ENCODE results near the gene ALDOB. TPM values are rescaled to one million over a fixed set of nuclear protein-coding genes. Genes with fewer than 3 reads are reported as not detected.

Gene ALDOB
- total and polyA plus RNA-seq, 4 donors, result 527 to 2,132 (median 1,808) TPM

DNA sequence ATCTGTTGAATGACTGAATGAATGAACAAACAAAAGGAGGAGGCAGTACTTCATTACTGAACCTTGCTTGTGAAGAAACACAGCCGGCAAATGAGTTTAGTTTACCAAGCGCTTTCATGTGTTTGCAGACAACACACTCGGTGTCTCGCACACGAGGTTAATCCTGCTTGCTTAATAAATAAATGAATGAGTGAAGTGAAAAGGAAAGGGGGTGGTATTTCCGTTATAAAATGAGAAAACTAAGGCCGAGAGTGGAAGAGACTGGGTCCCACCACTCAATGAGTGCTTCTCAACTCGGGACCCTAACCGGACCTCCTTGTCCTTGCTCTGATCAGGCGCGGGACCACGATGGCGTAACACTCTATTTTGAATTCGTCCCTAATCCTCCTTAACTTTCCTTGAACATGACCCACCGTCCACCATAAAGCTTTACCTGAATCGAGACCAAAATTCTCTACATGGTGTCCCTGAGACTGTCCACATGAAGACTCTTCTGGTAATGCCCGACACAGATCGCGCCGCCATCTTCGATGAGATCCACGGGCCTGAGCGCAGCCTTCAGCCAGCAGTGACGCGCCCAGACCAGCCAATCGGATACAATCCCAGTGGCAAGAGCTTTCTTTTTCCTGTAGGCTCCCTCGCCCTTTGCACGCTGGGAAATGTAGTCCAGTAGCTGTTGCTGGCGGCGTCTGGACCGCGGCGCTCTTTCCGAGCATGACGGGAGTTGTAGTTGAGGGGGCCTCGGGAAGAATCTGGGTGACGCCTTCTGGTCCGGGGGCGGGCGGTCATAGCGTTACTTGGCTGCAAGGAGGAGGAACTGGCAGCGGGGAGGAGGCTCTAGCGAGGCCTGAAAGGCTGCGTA lies 37.3 kb downstream of the ALDOB start, which contains the start of the genes MRPL50 and ZNF189:
Gene MRPL50 (minus strand): TSS at position 551 of the 862 bp plus-strand sequence. CDS start 26 bp downstream, at position 525.
Gene ZNF189 (plus strand): TSS at position 784 of the 862 bp plus-strand sequence. CDS start 306 bp downstream, outside the sequence.
- Histone ChIP-seq H3K9ac (ENCODE audit: low read depth in 1 of 2, low read length in 2 of 2) (peak within 1 kb of the TSS; percentile 94 to 99), H3K9me3 (ENCODE audit: control insufficient read depth in 4 of 4, low read length in 3 of 4) (peaks cover 0 to 4% (median 2%) of the 10 kb centered on the region in 4 donors), H3K27me3 (ENCODE audit: control insufficient read depth in 4 of 4, insufficient read depth in 4 of 4, low read length in 3 of 4) (no peaks in the 10 kb centered on the region), H3K27ac (ENCODE audit: low read depth in 1 of 2, low read length in 2 of 2) (peak within 1 kb of the TSS; percentile 93 to 96), H3K4me3 (ENCODE audit: low read depth in 1 of 3, low read length in 3 of 3) (peak within 1 kb of the TSS; percentile 83 to 94 (median 90)), H3K36me3 (ENCODE audit: control insufficient read depth in 4 of 4, insufficient read depth in 3 of 4, low read depth in 1 of 4, low read length in 3 of 4) (peaks cover 7 to 28% (median 25%) of the 10 kb centered on the region in 4 donors), H3K4me1 (ENCODE audit: control insufficient read depth in 4 of 4, insufficient read depth in 4 of 4, low read length in 3 of 4) (peaks cover 6 to 40% (median 20%) of the 10 kb centered on the region in 4 donors)
- TF ChIP-seq SP1 (IDR thresholded peaks at IDR 0.05) (peak; percentile 70), FOXA1 (IDR thresholded peaks at IDR 0.05) (peak; percentile 57), HNF4G (IDR thresholded peaks at IDR 0.05) (no peak), RXRA (IDR thresholded peaks at IDR 0.05) (peak in 1 of 2 donors; percentile 45), FOXA2 (IDR thresholded peaks at IDR 0.05) (no peak), RAD21 (IDR thresholded peaks at IDR 0.05) (peak in 1 of 2 donors; percentile 33), TAF1 (conservative IDR thresholded peaks at IDR 0.05) (peak; percentile 78), YY1 (IDR thresholded peaks at IDR 0.05) (peak; percentile 99), EGR1 (IDR thresholded peaks at IDR 0.05; ENCODE audit: low read depth in 2 of 2) (peak; percentile 88 to 95), JUND (IDR thresholded peaks at IDR 0.05) (peak; percentile 13 to 45), GABPA (IDR thresholded peaks at IDR 0.05 in 1 of 2, conservative IDR thresholded peaks at IDR 0.05 in 1 of 2) (peak; percentile 15 to 80), HNF4A (conservative IDR thresholded peaks at IDR 0.05) (peak in 1 of 2 donors; percentile 44), NR2F2 (IDR thresholded peaks at IDR 0.05) (no peak)
- TF ChIP-seq, protein P1, sequence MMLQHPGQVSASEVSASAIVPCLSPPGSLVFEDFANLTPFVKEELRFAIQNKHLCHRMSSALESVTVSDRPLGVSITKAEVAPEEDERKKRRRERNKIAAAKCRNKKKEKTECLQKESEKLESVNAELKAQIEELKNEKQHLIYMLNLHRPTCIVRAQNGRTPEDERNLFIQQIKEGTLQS (IDR thresholded peaks at IDR 0.05), result peak; percentile 23
- TF ChIP-seq, protein P2, sequence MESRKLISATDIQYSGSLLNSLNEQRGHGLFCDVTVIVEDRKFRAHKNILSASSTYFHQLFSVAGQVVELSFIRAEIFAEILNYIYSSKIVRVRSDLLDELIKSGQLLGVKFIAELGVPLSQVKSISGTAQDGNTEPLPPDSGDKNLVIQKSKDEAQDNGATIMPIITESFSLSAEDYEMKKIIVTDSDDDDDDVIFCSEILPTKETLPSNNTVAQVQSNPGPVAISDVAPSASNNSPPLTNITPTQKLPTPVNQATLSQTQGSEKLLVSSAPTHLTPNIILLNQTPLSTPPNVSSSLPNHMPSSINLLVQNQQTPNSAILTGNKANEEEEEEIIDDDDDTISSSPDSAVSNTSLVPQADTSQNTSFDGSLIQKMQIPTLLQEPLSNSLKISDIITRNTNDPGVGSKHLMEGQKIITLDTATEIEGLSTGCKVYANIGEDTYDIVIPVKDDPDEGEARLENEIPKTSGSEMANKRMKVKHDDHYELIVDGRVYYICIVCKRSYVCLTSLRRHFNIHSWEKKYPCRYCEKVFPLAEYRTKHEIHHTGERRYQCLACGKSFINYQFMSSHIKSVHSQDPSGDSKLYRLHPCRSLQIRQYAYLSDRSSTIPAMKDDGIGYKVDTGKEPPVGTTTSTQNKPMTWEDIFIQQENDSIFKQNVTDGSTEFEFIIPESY (IDR thresholded peaks at IDR 0.05), result peak; percentile 90
- TF ChIP-seq, protein P3, sequence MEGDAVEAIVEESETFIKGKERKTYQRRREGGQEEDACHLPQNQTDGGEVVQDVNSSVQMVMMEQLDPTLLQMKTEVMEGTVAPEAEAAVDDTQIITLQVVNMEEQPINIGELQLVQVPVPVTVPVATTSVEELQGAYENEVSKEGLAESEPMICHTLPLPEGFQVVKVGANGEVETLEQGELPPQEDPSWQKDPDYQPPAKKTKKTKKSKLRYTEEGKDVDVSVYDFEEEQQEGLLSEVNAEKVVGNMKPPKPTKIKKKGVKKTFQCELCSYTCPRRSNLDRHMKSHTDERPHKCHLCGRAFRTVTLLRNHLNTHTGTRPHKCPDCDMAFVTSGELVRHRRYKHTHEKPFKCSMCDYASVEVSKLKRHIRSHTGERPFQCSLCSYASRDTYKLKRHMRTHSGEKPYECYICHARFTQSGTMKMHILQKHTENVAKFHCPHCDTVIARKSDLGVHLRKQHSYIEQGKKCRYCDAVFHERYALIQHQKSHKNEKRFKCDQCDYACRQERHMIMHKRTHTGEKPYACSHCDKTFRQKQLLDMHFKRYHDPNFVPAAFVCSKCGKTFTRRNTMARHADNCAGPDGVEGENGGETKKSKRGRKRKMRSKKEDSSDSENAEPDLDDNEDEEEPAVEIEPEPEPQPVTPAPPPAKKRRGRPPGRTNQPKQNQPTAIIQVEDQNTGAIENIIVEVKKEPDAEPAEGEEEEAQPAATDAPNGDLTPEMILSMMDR (IDR thresholded peaks at IDR 0.05; ENCODE audit: low read depth, low read length, missing input control), result no peak
- TF ChIP-seq, protein P4, sequence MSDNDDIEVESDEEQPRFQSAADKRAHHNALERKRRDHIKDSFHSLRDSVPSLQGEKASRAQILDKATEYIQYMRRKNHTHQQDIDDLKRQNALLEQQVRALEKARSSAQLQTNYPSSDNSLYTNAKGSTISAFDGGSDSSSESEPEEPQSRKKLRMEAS (IDR thresholded peaks at IDR 0.05), result peak; percentile 74
- TF ChIP-seq, protein P5, sequence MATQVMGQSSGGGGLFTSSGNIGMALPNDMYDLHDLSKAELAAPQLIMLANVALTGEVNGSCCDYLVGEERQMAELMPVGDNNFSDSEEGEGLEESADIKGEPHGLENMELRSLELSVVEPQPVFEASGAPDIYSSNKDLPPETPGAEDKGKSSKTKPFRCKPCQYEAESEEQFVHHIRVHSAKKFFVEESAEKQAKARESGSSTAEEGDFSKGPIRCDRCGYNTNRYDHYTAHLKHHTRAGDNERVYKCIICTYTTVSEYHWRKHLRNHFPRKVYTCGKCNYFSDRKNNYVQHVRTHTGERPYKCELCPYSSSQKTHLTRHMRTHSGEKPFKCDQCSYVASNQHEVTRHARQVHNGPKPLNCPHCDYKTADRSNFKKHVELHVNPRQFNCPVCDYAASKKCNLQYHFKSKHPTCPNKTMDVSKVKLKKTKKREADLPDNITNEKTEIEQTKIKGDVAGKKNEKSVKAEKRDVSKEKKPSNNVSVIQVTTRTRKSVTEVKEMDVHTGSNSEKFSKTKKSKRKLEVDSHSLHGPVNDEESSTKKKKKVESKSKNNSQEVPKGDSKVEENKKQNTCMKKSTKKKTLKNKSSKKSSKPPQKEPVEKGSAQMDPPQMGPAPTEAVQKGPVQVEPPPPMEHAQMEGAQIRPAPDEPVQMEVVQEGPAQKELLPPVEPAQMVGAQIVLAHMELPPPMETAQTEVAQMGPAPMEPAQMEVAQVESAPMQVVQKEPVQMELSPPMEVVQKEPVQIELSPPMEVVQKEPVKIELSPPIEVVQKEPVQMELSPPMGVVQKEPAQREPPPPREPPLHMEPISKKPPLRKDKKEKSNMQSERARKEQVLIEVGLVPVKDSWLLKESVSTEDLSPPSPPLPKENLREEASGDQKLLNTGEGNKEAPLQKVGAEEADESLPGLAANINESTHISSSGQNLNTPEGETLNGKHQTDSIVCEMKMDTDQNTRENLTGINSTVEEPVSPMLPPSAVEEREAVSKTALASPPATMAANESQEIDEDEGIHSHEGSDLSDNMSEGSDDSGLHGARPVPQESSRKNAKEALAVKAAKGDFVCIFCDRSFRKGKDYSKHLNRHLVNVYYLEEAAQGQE (IDR thresholded peaks at IDR 0.05), result peak; percentile 91
- DNase-seq (ENCODE audit: low spot score), result peak; percentile 96
- WGBS, result under 1% methylated on average over 44 of the region's 44 CpGs
